IPS DF 4.7 (cell line): ENCODE results near the gene UBE2H.
"Not testable (repeated sequence)": the region's sequence is repeated elsewhere in the genome, so short reads cannot be mapped to it uniquely, and the experiment has no call there.

ENCODE experiments used
- DNase-seq: peaks from one replicate; pipeline ENCODE4 v3.0.0-alpha.2; 2013; ENCODE audit warnings: low spot score; ENCODE audit errors: extremely low read depth

Gene UBE2H

DNA sequence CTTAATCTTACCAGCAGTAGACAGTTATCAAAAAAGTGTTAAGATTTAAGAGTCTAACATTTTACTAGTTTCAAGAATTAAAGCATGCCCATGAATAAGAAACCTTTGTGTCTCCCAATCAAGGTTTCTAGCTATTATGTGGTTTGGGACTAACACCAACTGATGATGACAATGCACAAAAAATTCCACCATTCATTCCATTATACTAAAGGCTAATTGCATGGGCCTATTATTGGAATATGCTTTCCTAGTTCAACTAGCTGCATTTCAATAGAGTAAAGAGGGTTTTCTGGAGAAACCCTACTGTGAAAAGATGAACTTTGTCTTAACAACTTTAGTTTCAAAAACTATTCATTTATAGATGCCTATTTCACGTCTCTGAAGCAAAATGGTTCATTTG lies 44.6 kb downstream of the UBE2H start:
- DNase-seq, result no peak

DNA sequence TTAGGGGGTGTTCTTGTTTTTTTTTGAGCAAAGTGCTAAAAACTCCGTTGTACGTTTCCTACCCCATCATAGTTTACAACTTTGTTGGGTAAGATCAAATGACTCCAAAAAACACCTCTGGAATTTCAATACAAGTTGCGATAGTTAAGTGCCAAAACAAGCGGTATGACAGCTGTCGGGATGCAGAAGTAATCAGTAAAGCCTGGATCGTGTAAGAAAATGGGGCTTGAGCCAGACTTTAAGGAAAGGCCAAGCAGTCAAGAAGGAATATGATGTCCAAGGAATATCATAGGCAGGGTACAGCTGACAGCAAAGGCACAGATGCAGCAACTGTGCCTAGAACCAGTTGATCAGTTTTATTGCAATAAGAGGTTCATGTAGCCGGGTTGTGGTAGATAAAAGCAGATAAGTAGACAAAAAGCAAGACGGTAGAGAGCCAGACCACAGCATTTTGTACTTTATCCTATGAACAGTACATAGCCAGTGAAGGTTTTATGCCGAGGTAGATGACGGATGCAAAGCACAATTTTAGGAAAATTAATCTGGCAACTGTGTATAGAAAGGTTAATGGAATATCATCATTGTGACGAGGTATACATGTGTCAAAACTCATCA lies 45.5 kb downstream of the UBE2H start:
- no peak for DNase-seq

DNA sequence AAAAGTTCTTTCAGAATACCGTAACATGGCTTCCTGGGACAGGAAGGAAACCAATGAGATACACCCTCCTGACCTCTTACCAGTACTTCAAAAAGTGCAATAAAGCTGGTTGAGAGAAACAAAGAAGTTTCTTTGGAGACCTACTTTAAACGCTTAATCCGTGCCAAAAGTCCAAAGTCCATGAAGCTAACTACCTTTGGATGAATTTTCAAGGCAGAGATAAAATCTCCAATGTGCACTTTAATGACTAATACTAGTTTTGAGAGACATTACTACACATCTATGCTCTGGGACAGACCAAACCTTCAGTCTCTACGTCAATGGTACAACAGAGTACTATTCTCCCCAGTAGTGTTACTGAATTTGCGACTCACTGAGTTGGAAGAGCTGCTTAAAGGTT lies 46.1 kb downstream of the UBE2H start:
- DNase-seq, result no peak

DNA sequence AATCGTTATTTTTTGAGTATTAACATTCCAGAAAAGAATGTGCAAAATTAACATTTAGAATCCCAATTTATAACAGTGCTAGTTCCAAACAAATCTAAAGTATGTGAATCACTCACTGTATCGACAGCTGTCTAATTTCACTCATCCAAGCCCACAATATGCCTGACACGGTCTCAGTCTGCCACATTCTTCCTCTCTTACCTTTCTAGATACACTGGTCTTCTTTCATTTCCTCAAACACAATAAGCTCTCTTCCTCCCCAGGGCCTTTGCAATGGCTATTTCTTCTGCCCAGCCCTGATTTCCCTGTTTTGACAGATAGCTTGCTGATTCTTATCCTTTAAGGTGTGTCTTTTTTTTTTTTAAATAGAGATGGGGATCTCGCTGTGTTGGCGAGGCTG lies 48.8 kb downstream of the UBE2H start:
- DNase-seq, result no peak

DNA sequence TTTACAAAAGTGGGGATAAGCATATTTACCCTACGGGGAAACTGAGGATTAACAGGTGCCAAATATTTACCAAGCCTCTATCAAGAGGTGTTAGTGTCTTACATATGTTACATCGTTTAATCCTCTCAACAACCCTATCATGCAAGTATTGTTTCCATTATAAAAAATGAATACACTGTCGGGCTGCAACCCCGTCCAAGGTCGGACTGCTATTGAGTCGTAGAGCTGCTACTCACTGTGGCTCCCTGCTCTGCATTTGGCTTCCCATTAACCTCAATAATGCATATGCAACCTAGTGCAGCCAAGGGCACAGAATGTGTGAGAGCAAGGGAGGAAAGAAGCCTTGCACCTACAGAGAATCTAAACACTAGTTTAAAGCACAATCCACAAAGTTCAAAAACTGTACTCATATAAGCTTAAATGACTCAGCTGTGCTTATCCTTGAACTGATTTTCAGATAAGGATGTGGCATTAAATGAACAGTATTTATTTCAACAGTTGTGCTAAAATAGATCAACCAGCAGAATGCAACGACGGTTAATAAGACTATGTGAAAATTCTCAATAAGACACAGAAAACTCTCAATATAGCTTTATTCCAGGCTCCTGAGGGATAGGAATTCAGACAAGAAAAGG lies 49.9 kb downstream of the UBE2H start:
- DNase-seq, result no peak

DNA sequence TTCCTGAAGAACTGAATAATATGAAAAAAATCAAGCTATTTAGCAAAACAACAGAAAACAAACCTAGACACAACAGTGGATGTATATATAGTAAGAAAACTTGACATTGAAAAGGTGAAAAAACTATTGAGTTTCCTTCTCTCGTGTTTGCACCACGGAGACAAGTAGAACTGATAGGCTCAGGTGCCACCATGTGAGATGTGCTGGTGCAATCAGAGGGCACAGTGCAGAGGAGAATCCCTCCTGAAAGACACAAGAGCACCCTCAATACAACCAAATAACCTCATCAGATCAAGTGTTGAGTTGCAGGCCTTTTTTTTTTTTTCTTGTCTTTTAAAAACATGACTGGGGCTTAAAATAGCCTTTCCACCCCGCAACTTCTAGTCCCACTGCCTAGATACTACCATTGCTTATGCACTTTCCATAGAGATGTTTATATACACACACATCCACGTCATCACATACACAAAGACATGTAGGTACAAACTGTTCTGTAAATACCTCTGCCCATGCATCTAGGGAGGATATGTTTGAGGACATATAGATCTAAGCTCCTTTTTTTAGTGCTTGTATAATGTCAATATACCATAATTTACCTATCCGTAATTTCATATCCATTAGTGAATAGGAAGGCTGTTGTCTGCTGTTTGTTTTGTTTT lies 54.1 kb downstream of the UBE2H start:
- no peak for DNase-seq

DNA sequence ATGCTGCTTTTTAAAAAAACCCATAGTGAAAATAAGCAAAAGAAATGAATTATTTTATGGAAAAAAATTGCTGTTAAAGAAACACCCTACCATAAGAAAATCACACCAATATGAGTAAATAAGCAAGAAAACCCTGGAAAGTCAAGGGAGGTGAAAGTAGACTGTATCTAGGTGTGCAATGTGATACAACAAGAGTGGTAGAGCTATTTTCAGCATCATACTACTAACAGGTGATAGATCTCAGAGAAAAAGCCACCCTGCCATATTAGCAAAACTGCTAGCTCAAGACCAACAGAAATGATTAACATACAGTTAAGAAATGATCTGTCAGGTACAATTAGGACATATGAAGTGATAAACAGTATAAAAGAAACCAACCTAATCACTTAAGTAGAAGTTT lies 54.8 kb downstream of the UBE2H start:
- DNase-seq, result no peak

DNA sequence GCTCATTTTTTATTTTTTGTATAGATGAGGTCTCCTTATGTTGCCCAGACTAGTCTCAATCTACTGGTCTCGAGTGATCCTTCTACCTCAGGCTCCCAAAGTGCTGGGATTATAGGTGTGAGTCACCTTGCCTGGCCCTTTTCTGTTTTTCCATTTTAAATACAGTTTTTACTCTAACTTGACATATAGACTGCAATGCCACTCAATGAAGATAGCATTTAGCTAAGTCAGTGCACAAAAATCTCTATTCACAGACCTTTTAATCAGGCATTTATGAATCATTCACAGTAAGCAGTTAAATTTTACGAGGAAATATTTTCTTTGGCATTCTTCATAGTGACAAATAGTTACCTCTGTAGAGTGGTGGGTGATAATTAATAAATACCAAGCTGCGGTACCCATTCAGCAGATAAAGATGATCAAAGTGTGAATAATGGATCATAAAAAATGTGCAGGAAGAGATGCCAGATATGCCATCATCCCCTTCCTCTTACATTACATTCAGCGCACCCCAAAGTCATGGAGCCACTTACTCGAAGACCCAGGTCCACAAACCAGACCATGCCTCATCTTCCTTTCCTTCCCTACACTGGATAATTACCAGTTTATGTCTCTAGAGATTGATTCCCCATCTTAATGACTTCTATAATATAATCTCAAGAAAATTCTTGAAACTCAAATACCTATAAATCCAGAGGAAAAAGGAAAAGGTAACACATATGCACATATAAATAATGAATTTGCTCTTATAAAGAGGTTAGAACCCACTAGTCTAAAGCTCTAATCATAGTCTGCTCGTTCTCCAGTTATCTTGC lies 56.0 kb downstream of the UBE2H start:
- no peak for DNase-seq

DNA sequence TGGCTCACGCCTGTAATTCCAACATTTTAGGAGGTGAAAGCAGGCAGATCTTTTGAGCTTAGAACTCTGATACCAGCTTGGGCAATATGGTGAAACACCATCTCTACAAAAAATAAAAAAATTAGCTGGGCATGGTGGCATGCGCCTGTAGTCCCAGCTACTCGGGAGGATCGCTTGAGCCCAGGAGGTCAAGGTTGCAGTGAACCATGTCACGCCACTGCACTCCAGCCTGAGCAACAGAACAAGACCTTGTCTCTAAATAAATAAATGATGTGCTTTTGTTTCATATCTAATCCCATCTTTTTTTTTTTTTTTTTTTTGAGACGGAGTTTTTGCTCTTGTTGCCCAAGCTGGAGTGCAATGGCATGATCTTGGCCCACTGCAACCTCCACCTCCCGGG lies 58.6 kb downstream of the UBE2H start:
- DNase-seq, result not testable (repeated sequence)

DNA sequence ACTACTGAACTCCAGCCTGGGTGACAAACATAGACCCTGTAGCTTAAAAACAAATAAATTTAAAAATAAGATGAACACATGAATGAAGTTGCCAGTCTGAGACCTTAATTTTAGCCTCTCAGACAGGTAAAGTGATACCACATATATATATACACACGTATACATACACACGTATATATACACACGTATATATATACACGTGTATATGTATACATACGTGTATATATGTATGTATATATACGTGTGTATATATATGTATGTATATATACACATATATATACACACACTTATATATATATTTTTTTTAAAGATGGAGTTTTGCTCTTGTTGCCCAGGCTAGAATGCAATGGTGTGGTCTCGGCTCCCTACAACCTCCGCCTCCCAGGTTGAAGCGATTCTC lies 62.7 kb downstream of the UBE2H start:
- DNase-seq, result no peak

DNA sequence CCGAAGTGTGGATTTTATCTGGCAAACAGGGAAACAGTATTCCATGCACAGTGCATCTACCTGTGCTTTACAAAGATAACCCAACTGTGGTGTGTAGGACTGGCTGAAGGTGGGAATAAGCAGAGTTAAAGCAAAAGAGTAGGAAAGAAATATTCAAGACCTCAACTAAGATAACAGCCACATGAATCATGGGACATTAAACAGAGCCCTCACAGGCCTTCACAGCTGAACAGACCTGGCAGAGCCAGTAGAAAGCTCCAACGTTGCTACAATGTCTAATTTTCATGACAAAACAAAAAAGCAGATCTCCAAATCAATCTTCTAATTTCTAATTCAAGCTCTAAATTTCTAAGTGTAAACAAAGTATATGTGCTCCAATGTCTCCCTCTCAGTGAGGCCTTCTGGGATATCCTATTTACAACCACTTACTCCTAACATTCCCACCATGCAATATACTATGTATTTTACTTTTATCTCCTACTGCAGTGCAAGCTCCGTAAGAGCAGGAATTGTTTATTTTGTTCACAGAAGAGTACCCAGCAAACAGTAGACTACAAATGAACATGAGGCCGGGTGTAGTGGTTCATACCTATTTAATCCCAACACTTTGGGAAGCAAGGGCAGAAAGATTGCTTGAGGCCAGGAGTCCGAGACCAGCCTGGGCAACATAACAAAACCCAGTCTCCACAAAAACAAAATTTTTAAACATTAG lies 63.5 kb downstream of the UBE2H start:
- no peak for DNase-seq

DNA sequence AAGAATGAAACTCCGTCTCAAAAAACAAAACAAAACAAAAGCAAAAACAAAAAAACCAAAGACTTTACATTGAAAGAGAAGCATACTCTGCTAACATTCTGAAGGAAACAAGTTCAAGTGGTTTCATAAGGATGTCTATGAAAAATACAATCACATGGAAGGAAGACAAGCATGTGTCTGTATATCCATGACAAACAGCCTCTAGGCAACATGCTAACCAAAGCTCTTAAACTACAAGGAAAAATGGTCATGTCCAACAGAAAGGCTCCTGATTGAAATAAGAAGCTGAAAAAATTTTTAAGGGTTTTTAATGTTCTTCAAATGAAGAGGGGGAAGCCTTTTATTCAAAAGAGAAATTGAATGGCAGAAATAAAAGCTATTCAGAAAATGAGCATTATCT lies 64.9 kb downstream of the UBE2H start:
- DNase-seq, result no peak

DNA sequence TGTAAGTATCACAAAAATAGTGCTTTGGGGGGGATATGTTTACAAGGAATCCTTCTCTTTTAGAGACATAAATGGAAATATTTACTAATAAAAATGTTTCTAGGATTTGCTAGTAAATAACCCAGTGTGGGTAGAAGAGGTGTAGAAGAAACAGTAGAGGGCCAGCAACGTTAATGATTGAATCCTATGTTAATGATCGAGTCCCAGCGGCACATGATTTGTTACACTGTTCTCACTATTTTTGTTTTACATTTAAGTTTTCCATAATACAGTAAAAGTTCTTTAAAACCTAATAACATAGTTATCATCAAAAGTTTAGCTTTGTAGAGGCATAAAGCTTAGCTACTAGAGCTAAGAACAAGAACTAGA lies 66.0 kb downstream of the UBE2H start:
- DNase-seq, result no peak

DNA sequence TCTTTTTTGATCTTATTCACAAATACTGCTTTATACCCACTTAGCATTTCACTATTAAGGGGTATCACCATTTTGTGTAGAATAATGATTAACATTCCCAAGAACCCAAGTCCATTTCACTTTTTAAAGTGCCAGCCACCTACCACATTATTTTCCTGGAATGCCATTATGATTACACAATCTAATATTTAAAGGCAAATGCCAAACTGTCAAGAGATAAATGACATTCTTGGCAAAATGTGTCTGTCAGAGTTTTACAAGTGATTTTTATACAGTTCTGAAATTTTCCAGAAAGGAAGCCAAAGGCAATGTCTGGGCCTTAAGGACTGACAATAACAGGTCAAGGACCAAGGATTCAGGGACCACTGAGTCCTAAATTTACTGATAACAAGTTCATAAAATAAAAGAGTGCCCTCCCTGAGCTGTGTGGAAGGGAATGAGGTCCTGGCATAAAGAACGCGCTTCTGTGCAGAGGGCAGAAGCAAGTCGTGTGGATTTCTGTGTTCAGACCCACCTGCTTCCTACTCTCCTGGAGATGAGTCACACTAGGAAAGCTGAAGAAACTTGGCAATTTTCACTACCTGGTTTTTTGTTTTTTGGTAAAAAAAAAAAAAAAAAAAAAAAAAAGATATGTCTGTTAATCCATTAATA lies 66.5 kb downstream of the UBE2H start:
- DNase-seq, result no peak

DNA sequence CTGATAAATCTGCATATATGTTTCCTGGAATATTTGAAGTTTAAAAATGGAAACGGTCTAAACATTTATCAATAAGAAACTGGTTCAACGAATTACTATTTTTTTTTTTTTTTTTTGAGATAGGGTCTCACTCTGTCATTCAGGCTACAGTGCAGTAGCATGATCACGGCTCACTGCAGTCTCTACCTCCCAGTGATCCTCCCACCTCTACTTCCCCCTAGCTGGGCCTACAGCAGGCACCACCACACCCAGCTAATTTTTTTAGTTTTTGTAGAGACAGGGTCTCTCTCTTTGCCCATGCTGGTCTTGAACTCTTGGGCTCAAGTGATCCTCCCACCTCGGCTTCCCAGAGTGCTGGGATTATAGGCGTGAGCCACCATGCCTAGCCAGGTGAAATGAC lies 68.3 kb downstream of the UBE2H start:
- DNase-seq, result no peak

DNA sequence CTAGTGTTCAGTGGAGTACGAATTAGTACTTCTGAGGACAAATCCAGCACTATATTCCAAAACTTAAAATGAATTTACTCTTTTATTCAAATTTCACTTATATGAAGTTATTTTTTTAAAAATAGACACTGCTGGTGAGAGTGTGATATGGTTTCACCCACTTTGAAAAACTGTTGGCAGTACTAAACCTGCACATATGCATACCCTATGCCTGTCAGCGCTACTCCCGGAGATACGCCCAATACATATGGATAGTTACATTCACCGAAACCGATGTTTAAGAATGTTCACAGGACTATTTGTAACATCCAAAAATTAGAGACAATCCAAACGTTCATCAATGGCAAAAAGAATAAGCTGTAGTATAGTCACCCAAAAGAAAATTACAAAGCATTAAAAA lies 69.6 kb downstream of the UBE2H start:
- no peak for DNase-seq

DNA sequence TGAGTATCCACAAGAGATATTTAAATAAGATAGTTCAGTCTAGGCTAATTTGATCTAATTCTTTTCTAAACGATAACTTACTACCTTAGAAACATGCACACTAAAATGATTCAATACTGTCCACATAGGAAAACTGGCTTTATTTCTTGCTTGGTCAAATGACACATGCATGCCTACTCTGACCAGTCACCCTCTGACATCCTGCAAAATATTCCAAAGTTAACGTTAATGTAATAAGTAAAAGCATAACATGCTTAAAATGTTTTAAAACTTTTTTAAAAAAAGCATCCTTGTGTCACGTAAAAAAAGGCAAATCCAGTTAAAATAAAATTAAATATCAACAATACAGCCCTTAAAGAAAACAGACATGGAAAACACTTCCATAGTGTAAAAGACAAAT lies 70.2 kb downstream of the UBE2H start:
- no peak for DNase-seq

DNA sequence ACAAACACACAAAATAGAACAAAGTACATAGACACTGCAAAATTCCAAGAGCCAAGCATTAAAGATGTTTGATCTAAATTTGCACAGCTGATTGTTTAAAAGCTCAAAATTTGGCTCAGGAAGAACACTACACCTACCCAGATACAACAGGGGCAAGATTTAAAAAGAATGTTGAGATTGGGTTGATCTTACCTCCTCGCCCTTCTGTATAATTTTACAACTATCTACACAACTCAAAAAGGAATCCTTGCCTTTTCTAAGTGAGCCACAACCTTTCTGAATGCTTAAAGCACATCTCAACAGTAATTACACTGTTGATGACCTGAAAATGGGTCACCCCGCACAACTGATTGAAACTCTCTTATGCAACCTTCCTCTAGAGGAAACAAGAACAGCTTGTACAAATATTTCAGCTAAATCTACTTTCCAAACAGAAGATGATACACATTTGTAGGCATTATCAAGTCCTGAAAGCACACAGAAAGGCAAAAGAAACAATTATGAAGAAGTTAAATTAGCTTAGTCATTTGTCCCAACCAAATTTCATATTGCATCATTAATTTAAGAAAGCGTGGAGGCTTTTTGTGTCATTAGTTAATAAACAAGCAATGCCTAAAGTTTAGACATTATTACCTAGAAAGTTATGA lies 75.5 kb downstream of the UBE2H start:
- DNase-seq, result no peak

DNA sequence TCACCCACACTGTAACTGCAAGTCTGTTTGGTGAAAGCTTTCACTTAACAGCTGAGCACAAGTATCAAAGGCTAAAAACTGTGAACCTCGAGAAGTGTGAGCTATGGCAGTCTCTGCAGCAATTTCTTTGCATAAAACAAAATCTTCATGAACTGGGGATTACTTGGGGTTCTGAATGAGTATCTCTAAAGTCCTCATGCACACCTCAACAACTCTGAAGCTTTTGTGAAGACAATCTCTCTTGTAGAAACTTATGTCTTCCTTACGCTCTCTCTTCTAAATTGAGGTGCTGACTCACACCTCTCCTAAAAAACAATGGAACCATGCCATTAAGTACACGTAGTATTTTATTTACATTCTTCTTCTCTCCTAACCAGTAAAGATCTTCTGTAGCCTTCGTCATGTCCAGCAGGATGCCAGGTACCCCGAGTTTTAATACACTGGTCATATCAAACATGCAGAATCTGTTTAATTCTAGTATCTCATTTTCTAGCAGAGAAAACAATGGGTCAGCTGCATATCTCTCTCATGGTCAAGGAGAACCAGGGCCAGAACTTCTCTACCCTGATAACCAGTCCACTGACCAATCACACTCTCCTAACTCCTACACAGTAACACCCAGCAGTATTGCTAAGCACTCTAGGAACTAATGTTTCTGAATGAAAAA lies 76.9 kb downstream of the UBE2H start:
- DNase-seq, result no peak

DNA sequence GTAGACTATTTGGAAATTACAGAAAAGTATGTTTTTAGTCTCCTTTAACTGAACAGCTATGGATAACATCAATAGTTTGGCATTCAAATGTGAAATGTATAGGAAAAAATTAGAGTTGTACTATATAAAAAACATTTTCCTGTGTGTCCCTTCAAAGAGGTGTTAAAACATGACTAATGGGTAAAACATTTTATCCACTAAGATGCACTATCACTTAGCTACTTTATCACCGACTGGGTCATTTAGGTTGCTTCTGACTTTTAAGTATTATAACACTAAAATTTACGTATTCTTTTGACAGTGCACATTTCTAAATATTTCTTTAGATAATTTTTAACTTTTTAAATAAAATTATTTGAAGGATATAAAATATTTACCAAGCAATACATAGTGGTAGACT lies 77.6 kb downstream of the UBE2H start:
- DNase-seq, result no peak
